ENCODE data around the gene CPT1A.
A peak's percentile ranks its signal among the peaks of the same experiment; 100 is the strongest.

- TF ChIP-seq, protein P1, sequence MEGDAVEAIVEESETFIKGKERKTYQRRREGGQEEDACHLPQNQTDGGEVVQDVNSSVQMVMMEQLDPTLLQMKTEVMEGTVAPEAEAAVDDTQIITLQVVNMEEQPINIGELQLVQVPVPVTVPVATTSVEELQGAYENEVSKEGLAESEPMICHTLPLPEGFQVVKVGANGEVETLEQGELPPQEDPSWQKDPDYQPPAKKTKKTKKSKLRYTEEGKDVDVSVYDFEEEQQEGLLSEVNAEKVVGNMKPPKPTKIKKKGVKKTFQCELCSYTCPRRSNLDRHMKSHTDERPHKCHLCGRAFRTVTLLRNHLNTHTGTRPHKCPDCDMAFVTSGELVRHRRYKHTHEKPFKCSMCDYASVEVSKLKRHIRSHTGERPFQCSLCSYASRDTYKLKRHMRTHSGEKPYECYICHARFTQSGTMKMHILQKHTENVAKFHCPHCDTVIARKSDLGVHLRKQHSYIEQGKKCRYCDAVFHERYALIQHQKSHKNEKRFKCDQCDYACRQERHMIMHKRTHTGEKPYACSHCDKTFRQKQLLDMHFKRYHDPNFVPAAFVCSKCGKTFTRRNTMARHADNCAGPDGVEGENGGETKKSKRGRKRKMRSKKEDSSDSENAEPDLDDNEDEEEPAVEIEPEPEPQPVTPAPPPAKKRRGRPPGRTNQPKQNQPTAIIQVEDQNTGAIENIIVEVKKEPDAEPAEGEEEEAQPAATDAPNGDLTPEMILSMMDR (IDR thresholded peaks at IDR 0.05): no peak
- peak; percentile 36 for TF ChIP-seq POLR2AphosphoS5 (IDR thresholded peaks at IDR 0.05)
These were observed 44.9 kb downstream of the CPT1A start for GRCh38 chr11:68796801-68797200.

Data from prostate gland (tissue), 2 donors.